Stimulated activated CD8-positive, alpha-beta memory T cell treated with anti-CD3 and anti-CD28 coated beads, Interleukin-15, amount 100 ng/mL, for 4 hours (primary cell): ENCODE results near the gene HAVCR1.

ENCODE experiments used
- DNase-seq, 2 donors: peaks; one replicate each; pipeline ENCODE4 v3.0.0-alpha.2; 2020; ENCODE audit warnings: low read depth in 2 of 2

The HAVCR1 gene

DNA sequence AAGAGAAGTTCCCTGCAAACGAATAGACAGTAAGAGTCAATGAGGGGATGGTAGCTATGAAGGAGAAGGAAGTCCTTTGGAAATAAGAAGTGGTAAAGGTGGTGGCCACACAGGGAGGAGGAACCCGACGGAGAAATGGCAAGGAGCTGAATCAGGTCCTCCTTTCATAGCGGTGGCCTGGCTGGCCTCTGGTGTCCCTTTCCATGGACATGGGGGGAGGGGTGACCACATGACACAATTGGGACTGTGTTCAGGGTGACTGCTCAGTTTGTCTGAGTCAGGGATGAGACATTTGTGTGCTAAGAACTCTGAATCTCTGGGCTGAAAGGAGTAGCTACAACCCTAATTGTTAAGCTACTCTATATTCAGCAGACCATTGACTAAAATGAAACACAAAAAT lies 67.2 kb downstream of the HAVCR1 start:
- DNase-seq, result no peak

DNA sequence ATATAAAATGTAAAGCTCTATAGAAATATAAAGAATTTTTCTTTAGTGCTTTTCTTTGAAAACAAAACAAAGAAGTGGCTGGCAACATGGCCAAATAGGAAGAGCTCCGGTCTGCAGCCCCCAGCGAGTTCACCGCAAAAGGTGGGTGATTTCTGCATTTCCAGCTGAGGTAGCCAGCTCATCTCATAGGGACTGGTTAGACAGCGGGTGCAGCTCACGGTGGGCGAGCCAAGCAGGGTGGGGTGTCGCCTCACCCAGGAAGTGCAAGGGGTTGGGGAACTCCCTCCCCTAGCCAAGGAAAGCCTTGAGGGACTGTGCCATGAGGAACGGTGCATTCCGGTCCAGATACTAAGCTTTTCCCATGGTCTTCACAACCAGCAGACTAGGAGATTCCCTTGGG lies 74.9 kb downstream of the HAVCR1 start:
- no peak for DNase-seq

DNA sequence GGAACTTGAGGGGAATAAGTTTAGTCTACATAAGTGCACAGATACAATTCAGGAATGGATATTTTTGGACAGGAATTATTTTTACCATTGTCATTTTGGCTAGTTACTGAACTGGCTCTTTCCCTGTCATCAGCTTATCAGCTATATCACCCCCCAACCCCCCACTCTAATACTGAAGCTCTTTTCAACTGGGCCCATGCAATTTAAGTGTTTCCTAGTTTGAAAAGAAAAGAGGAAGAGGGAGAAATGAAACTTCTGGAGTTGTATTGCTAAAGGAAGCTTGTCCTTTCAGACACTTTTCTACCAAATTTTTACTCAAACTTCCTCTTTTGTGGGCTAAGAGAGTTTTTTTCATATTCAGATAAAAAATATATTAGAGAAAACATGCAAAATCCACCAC lies 77.4 kb downstream of the HAVCR1 start:
- DNase-seq, result no peak
